ENCODE measurements around the gene SPATA32. TPM values are rescaled to one million over a fixed set of nuclear protein-coding genes. Genes with fewer than 3 reads are reported as not detected.

The SPATA32 gene
- total RNA-seq, 1 donor, result not detected

DNA sequence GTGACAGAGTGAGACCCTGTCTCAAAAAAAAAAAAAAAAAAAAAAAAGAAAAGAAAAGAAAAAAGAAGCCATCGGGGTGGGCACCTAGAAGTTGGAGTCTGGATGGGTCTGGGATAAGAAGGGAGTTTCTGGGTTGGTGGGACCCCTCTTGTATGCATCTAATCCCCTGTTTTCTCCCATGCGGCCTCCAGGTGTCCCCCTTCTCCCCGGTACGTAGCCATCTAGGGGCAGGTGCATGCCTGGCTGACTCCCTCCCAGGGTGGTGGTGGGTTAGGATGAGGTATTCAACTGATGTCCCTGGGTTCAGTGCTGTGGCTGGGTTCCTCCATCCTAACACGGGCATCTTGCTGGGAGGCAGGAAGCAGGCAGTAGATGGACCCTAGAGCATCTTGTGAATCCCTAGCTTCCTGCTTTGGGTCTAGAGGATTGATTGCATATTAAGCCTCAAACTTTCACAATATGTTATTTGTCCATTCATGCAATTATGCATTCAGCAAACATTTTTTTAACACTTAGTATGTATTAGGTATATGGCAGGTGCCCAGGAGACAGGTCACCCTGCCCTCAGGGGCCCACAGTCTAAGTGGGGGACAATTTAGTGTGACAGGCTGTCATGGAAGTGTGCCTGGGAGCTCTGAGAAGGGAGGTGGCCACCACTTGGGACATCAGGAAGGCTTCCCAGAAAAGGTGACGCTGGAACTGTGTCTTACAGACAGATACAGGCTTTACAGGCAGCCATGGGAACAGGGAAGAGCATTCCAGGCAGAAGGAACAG lies 27.1 kb downstream of the SPATA32 start:
- no peak overlapping the region for H3K4me3 ChIP-seq (ENCODE audit: low read depth, low read length)
- TF ChIP-seq, protein P1, sequence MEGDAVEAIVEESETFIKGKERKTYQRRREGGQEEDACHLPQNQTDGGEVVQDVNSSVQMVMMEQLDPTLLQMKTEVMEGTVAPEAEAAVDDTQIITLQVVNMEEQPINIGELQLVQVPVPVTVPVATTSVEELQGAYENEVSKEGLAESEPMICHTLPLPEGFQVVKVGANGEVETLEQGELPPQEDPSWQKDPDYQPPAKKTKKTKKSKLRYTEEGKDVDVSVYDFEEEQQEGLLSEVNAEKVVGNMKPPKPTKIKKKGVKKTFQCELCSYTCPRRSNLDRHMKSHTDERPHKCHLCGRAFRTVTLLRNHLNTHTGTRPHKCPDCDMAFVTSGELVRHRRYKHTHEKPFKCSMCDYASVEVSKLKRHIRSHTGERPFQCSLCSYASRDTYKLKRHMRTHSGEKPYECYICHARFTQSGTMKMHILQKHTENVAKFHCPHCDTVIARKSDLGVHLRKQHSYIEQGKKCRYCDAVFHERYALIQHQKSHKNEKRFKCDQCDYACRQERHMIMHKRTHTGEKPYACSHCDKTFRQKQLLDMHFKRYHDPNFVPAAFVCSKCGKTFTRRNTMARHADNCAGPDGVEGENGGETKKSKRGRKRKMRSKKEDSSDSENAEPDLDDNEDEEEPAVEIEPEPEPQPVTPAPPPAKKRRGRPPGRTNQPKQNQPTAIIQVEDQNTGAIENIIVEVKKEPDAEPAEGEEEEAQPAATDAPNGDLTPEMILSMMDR (IDR thresholded peaks at IDR 0.05; ENCODE audit: insufficient read depth, low read depth, low read length), result peak; percentile 36
- DNase-seq (ENCODE audit: low read depth), result no peak

DNA sequence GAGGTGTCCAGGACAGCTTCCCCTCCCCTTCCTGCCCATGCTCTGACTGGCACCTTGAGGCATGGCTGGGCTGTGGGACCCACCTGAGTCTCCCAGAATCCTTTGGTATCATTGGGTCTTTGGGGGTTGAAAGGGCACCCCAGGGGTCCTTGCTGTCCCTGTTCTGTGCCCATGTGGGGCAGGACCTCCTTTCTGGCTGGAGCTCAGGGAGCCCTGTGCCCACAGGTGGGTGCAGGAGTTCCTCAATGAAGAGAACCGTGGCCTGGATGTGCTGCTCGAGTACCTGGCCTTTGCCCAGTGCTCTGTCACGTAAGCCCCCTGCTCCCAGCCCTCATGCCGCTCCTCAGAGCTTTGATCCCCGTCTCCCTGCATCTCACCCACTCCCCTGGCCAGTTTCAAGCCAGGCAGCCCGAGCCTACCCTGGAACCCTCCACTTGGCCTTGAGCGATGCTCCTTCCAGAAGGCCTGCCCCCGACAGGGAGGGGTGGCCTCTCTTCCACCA lies 28.4 kb downstream of the SPATA32 start:
- TF ChIP-seq, protein P1 (IDR thresholded peaks at IDR 0.05; ENCODE audit: insufficient read depth, low read depth, low read length), result no peak
- H3K4me3 ChIP-seq (ENCODE audit: low read depth, low read length), result no peak overlapping the region
- no peak for DNase-seq (ENCODE audit: low read depth)

DNA sequence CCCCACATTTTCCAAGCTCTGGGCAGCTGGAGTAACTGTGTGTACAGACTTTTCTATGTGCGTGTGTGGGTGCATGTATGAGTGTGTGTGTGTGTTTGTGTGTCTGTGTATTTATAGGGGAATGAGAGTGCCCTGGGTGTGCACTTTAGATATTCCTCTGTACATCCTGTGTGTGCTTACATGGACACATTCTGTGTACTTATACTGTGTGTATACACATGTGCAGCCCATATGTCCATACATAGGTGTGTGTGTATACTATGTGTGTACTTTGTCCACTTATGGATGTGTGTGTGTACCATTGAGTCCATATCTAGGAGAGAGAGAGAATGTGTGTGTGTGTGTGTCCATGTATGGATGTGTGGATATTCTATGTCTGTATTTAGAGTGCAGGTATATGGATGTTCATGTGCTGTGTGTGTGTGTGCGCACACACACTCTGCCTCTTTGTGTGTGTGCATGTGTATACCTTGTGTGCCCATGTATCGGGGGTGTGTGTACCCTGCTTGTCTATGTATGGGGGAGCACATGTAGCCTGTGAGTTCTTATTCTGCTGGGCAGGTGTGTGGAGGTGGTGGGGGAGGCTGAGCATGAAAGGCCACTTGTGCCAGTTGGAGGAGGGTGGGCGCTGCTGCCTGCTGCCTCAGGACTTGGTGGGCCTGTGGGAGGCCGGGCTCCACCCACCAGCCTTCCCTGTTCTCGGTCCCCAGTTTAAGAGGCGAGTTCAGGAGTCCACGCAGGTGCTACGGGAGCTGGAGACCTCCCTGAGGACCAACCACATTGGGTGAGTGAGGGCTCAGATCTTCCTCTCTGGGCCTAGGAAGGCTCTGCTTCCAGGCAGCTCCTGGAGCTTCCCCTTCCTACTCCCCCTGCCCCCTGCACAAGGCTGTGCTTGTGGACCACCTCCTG lies 29.1 kb downstream of the SPATA32 start:
- TF ChIP-seq, protein P1 (IDR thresholded peaks at IDR 0.05; ENCODE audit: insufficient read depth, low read depth, low read length), result no peak
- DNase-seq (ENCODE audit: low read depth), result no peak
- no peak overlapping the region for H3K4me3 ChIP-seq (ENCODE audit: low read depth, low read length)

DNA sequence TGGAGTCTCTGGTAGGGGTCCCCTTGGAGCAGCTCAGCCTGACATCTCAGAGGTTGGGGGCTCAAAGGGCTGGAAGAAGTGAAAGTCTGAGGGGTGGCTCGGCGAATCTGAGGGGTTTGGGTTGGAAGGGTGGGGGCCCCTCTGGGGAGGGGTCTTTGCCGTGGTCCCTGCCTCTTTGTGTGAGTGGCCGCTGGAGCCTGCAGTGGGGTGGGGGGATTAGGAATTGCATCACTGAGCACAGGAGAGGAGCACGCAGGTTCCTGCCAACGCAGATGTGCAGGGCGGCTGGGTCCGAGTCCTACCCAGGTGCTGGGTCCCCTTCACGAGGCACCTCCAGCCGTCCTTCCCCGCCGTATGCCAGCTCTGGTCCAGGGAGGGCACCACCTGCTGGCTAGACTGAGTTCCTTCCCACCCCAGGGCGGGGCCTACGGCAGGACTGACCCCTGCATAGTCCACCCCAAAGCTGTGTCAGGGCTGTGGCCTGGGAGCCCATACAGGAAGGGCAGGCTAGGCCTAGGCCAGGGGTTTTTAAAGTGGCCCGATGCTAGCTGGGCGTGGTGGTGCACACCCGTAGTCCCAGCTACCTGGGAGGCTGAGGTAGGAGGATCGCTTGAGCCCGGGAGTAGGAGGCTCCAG lies 30.3 kb downstream of the SPATA32 start:
- DNase-seq (ENCODE audit: low read depth), result peak; percentile 34
- peak overlapping the region; percentile 4 for H3K4me3 ChIP-seq (ENCODE audit: low read depth, low read length)
- TF ChIP-seq, protein P1 (IDR thresholded peaks at IDR 0.05; ENCODE audit: insufficient read depth, low read depth, low read length), result peak; percentile 37

DNA sequence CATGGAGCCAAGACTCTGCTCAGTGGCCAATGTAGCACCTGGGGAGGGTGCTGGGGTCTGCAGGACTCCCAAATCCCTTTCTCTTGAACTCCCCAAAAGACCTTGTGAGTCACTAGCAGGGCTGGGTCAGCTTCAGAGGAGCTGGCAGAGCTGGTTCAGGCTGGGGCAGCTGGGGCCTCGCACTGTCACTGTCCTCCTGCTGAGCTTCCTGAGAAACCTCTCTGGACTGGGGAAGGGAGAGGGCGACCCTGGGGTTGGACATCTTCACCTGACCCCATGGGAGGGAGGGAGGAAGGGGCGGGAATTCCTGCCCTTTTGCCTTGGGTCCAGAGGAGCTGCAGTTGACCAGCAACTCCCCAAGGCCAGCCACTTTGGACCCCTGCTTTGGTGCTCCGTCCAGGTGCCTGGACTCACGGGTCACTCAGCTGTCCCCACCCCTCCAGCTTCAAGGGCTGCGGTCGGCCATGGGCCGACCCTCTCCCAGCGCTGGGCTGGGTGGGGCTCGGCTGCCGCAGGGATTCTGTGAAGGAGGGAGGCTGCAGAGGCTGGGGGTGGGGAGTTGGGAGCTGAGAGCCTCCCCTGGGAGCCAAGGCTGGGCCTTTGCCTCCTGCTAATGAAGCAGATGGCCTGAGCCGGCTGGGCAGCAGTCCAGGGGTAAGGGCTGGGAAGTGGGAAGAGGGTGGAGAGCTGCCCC lies 31.0 kb downstream of the SPATA32 start:
- TF ChIP-seq, protein P1 (IDR thresholded peaks at IDR 0.05; ENCODE audit: insufficient read depth, low read depth, low read length), result no peak
- DNase-seq (ENCODE audit: low read depth), result peak; percentile 81
- H3K4me3 ChIP-seq (ENCODE audit: low read depth, low read length), result peak overlapping the region; percentile 4

DNA sequence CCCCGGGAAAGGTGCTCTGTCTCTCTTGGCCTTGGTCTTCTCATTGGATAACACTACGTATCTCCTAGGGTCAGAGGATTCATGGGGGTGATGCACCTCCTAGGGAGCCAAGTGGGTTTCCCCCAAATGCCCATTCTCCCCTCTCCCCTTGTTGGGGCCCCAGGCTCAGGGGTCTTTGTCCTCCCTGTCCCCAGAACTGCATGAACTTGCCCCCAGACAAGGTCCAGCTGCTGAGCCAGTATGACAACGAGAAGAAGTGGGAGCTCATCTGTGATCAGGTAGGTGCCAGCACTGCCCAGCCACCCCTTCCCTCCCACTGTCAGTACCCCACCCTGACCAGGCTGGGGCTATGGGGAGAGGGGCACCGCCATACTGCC lies 31.5 kb downstream of the SPATA32 start:
- DNase-seq (ENCODE audit: low read depth), result no peak
- TF ChIP-seq, protein P1 (IDR thresholded peaks at IDR 0.05; ENCODE audit: insufficient read depth, low read depth, low read length), result no peak

More for the DNA sequence above, 31.5 kb downstream of the SPATA32 start:
- no peak overlapping the region for H3K4me3 ChIP-seq (ENCODE audit: low read depth, low read length)
